Left ventricle myocardium inferior (tissue), 1 donor: ENCODE results near the gene GPR15LG. TPM values are rescaled to one million over a fixed set of nuclear protein-coding genes. Genes with fewer than 3 reads are reported as not detected.

Experiments used
- DNase-seq: peaks from one replicate; pipeline ENCODE4 v3.0.0-alpha.2; 2020
- H3K27ac ChIP-seq: fragments of 200-600 bp; replicated peaks from 2 replicates; pipeline ENCODE4 v1.8.0; 2021
- H3K27me3 ChIP-seq: fragments of 200-600 bp; 2 replicates; pipeline ENCODE4 v1.8.0; 2021; ENCODE audit warnings: low read depth
- H3K36me3 ChIP-seq: fragments of 200-600 bp; 2 replicates; pipeline ENCODE4 v1.8.0; 2021
- H3K4me1 ChIP-seq: fragments of 200-600 bp; 2 replicates; pipeline ENCODE4 v1.8.0; 2021
- H3K4me3 ChIP-seq: fragments of 200-600 bp; 2 replicates; pipeline ENCODE4 v1.8.0; 2021; ENCODE audit warnings: mild to moderate bottlenecking, moderate library complexity
- H3K9me3 ChIP-seq: fragments of 200-600 bp; replicated peaks from 2 replicates; pipeline ENCODE4 v1.8.0; 2021
- CTCF ChIP-seq: fragments of 200-600 bp; IDR thresholded peaks from 2 replicates; pipeline ENCODE4 v1.8.0; 2021; ENCODE audit warnings: antibody characterized with exemption, mild to moderate bottlenecking, borderline replicate concordance
- intact Hi-C: fragments of 100-400 bp; cut with micrococcal nuclease; formaldehyde crosslinking; loops from one replicate; pipeline ENCODE4 v1.11.0; 2022
- total RNA-seq: library from RNA; stranded (reverse); fragmentation: NEBNext Ultra II Directional; extraction: Animal tissue kit (Norgen Biotek cat#: 25700); gene quantifications from one replicate; pipeline ENCODE4 v1.2.1, GENCODE V29; 2021
- donor health status: DM: no; HTN: yes; CAD: no; lungs with severe emphysema.

GPR15LG gene
- total RNA-seq, 1 donor from 2014 or later: not detected

- H3K27ac ChIP-seq: no peak within 1 kb of the TSS
- H3K36me3 ChIP-seq: no peaks in the 10 kb centered on the region
- H3K27me3 ChIP-seq: peaks cover 56% of the 10 kb centered on the region
- no peaks in the 10 kb centered on the region for H3K9me3 ChIP-seq
- H3K4me1 ChIP-seq: no peaks in the 10 kb centered on the region
- intact Hi-C loops: no loop called here
- H3K4me3 ChIP-seq: no peak within 1 kb of the TSS
- DNase-seq: no peak
- no peak for TF ChIP-seq CTCF
These were observed 52.0 kb downstream of the GPR15LG start, which contains the start of gene LRIT2 for GRCh38 chr10:84225427-84226173. TSS of gene LRIT2 (minus strand) at chr10:84225544. CDS start at chr10:84225520, 24 bp downstream.

- DNase-seq: no peak
- no peak for TF ChIP-seq CTCF
- Histone ChIP-seq H3K9me3 (no peaks in the 10 kb centered on the region), H3K36me3 (no peaks in the 10 kb centered on the region), H3K27ac (no peak overlapping the region), H3K4me1 (no peaks in the 10 kb centered on the region), H3K4me3 (no peak overlapping the region), H3K27me3 (peaks cover 62% of the 10 kb centered on the region)
- intact Hi-C loops: no loop called here
These were observed 53.0 kb downstream of the GPR15LG start for GRCh38 chr10:84226616-84227015.

GRCh38 chr10:84227810-84228209, 54.2 kb downstream of the GPR15LG start:
- intact Hi-C loops: no loop called here
- peaks cover 60% of the 10 kb centered on the region for H3K27me3 ChIP-seq
- H3K4me1 ChIP-seq: no peaks in the 10 kb centered on the region
- TF ChIP-seq CTCF: no peak
- no peaks in the 10 kb centered on the region for H3K9me3 ChIP-seq
- H3K4me3 ChIP-seq: no peak overlapping the region
- H3K27ac ChIP-seq: no peak overlapping the region
- no peak for DNase-seq
- H3K36me3 ChIP-seq: no peaks in the 10 kb centered on the region

- no peak for TF ChIP-seq CTCF
- no peak overlapping the region for H3K27ac ChIP-seq
- H3K9me3 ChIP-seq: no peaks in the 10 kb centered on the region
- H3K4me3 ChIP-seq: no peak overlapping the region
- intact Hi-C loops: no loop called here
- H3K36me3 ChIP-seq: no peaks in the 10 kb centered on the region
- peaks cover 64% of the 10 kb centered on the region for H3K27me3 ChIP-seq
- no peak for DNase-seq
- no peaks in the 10 kb centered on the region for H3K4me1 ChIP-seq
These were observed 56.8 kb downstream of the GPR15LG start for GRCh38 chr10:84230359-84230758.

- Histone ChIP-seq H3K4me1 (no peaks in the 10 kb centered on the region), H3K27ac (no peak overlapping the region), H3K36me3 (no peaks in the 10 kb centered on the region), H3K9me3 (no peaks in the 10 kb centered on the region), H3K4me3 (no peak overlapping the region), H3K27me3 (peaks cover 63% of the 10 kb centered on the region)
- intact Hi-C loops: no loop called here
- DNase-seq: no peak
- TF ChIP-seq CTCF: no peak
These were observed 58.8 kb downstream of the GPR15LG start for GRCh38 chr10:84232376-84232775.
